Esophagus muscularis mucosa (tissue), 3 donors: Measurements from ENCODE around the gene RAB3GAP2.

Experiments
- EP300 ChIP-seq: sonication (generic); formaldehyde crosslinking; IDR thresholded peaks from one replicate; pipeline ENCODE4 v1.6.1; 2017; ENCODE audit warnings: antibody characterized with exemption
- TF ChIP-seq, protein P1 (sequence below), 3 experiments: fragments of 200-600 bp in 2 of 3; fragments of 450-650 bp in 1 of 3; sonication (generic) in 2 of 3; IDR thresholded peaks; one replicate each; pipeline ENCODE4 v1.5.1; 2017 to 2019; ENCODE audit warnings: antibody characterized with exemption in 3 of 3, mild to moderate bottlenecking in 2 of 3, moderate library complexity in 1 of 3

DNA sequence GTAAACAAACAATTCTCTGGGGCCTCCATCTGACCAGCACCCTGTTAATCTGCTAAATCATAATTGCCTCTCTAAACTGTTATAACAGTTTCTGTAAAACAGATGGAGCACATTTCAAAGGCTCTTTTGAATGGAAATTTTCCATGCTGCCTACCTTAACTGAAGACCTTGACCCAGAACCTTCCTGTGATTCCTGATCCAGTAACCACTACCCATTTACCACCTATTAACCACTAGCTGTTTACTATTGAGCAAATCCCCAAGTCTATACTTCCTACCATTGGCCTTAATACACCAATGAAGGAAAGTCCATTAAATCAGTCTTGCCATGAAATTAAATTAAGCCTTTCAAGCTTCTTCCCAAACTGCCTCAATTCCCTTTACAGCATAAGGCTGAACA, 46.3 kb downstream of the RAB3GAP2 start:
- TF ChIP-seq EP300: no peak
- TF ChIP-seq, protein P1, sequence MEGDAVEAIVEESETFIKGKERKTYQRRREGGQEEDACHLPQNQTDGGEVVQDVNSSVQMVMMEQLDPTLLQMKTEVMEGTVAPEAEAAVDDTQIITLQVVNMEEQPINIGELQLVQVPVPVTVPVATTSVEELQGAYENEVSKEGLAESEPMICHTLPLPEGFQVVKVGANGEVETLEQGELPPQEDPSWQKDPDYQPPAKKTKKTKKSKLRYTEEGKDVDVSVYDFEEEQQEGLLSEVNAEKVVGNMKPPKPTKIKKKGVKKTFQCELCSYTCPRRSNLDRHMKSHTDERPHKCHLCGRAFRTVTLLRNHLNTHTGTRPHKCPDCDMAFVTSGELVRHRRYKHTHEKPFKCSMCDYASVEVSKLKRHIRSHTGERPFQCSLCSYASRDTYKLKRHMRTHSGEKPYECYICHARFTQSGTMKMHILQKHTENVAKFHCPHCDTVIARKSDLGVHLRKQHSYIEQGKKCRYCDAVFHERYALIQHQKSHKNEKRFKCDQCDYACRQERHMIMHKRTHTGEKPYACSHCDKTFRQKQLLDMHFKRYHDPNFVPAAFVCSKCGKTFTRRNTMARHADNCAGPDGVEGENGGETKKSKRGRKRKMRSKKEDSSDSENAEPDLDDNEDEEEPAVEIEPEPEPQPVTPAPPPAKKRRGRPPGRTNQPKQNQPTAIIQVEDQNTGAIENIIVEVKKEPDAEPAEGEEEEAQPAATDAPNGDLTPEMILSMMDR (IDR thresholded peaks at IDR 0.05): no peak
